DOHH2 (cell line): ENCODE measurements around the gene KCNMB3.

Source experiments
- CTCF ChIP-seq: fragments of 200-600 bp; sonication (generic); IDR thresholded peaks from one replicate; pipeline ENCODE4 v1.5.1; 2014; ENCODE audit warnings: antibody characterized with exemption, mild to moderate bottlenecking, low read depth, low read length; ENCODE audit not compliant: poor library complexity, severe bottlenecking
- EZH2phosphoT487 ChIP-seq: fragments of 200-600 bp; sonication (generic); IDR thresholded peaks from 2 replicates; pipeline ENCODE4 v1.6.1; 2017; ENCODE audit warnings: borderline replicate concordance, mild to moderate bottlenecking, antibody characterized with exemption, low read length, moderate library complexity, mixed read lengths

GRCh38 chr3:179269152-179269707 lies 18.3 kb upstream of the KCNMB3 start:
- TF ChIP-seq CTCF, result no peak
- TF ChIP-seq EZH2phosphoT487, result no peak
